Colonic mucosa (tissue), 4 donors: ENCODE data around the gene RNF213. TPM values are rescaled to one million over a fixed set of nuclear protein-coding genes. Genes with fewer than 3 reads are reported as not detected.

Experiments
- DNase-seq: peaks from one replicate; pipeline ENCODE4 v3.0.0-alpha.2; 2020
- H3K27ac ChIP-seq: fragments of 200-600 bp; one replicate; pipeline ENCODE4 v1.8.0; 2021
- H3K27me3 ChIP-seq: fragments of 200-600 bp; one replicate; pipeline ENCODE4 v1.8.0; 2021
- H3K36me3 ChIP-seq: fragments of 200-600 bp; one replicate; pipeline ENCODE4 v1.8.0; 2021
- H3K4me1 ChIP-seq: fragments of 200-600 bp; one replicate; pipeline ENCODE4 v1.8.0; 2021; ENCODE audit warnings: mild to moderate bottlenecking
- H3K4me3 ChIP-seq: fragments of 200-600 bp; one replicate; pipeline ENCODE4 v1.8.0; 2021
- H3K9ac ChIP-seq, 2 donors: one replicate each; pipeline ENCODE4 v1.7.0; 2013; ENCODE audit warnings: control low read depth in 2 of 2, low read depth in 2 of 2, low read length in 2 of 2
- H3K9me3 ChIP-seq: fragments of 200-600 bp; one replicate; pipeline ENCODE4 v1.8.0; 2021
- intact Hi-C: fragments of 100-400 bp; cut with DNase I; formaldehyde crosslinking; loops from one replicate; pipeline ENCODE4 v1.14.1; 2022
- total RNA-seq, 2 donors: library from RNA; stranded (reverse); fragmentation: NEBNext Ultra II Directional in 1 of 2; extraction: Animal tissue kit (Norgen Biotek cat#: 25700) in 1 of 2; gene quantifications; one replicate each; pipeline ENCODE4 v1.2.1, GENCODE V29; 2021
- TF ChIP-seq, protein P1 (sequence below): fragments of 200-600 bp; IDR thresholded peaks from one replicate; pipeline ENCODE4 v1.8.0; 2022; ENCODE audit warnings: antibody characterized with exemption, mild to moderate bottlenecking
- donor health status: healthy.
- donor health status: DM: no; HTN: no; CAD: no.
- donor health status: DM: no; HTN: no; CAD: no.

RNF213 gene
- total RNA-seq, 2 donors from 2014 or later = 80.8 to 101 TPM

DNA sequence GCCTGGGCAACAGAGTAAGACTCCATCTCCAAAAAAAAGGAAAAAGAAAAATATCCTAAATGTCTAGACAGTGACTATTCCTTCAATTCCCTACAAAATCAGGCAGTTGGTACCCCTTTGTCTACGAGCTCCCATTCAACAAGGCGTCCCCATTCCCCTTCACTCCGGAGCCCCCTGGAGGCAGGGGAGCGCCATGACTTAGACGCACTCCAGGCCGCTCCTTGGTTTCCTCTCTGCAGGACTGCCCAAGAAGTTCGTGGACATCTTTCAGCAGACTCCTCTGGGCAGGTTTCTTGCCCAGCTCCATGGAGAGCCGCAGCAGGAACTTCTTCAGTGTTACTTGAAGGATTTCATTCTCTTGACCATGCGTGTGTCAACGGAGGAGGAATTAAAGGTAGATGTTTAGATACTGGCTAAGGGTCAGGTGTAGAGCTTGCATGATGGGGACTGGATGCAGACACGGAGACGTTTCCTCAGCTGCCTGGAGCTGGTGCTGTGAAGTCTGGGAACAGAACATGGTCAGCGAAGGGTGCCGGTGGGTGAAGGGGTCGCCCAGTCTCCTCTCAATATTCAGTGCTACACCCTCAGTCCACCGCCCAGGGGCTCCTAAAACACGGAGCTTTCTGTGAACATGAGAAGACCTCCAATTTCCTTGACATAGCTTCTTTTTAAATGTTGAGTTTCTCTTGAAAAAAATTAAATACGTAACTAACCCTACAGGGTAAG lies 101.0 kb downstream of the RNF213 start:
- H3K4me3 ChIP-seq = no peak overlapping the region
- intact Hi-C loops = no loop called here
- no peaks in the 10 kb centered on the region for H3K27me3 ChIP-seq
- H3K4me1 ChIP-seq = no peaks in the 10 kb centered on the region
- DNase-seq = no peak
- no peak overlapping the region for H3K27ac ChIP-seq
- TF ChIP-seq, protein P1, sequence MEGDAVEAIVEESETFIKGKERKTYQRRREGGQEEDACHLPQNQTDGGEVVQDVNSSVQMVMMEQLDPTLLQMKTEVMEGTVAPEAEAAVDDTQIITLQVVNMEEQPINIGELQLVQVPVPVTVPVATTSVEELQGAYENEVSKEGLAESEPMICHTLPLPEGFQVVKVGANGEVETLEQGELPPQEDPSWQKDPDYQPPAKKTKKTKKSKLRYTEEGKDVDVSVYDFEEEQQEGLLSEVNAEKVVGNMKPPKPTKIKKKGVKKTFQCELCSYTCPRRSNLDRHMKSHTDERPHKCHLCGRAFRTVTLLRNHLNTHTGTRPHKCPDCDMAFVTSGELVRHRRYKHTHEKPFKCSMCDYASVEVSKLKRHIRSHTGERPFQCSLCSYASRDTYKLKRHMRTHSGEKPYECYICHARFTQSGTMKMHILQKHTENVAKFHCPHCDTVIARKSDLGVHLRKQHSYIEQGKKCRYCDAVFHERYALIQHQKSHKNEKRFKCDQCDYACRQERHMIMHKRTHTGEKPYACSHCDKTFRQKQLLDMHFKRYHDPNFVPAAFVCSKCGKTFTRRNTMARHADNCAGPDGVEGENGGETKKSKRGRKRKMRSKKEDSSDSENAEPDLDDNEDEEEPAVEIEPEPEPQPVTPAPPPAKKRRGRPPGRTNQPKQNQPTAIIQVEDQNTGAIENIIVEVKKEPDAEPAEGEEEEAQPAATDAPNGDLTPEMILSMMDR = no peak
- H3K36me3 ChIP-seq = peaks cover 54% of the 10 kb centered on the region
- no peaks in the 10 kb centered on the region for H3K9me3 ChIP-seq
- H3K9ac ChIP-seq = no peak overlapping the region

DNA sequence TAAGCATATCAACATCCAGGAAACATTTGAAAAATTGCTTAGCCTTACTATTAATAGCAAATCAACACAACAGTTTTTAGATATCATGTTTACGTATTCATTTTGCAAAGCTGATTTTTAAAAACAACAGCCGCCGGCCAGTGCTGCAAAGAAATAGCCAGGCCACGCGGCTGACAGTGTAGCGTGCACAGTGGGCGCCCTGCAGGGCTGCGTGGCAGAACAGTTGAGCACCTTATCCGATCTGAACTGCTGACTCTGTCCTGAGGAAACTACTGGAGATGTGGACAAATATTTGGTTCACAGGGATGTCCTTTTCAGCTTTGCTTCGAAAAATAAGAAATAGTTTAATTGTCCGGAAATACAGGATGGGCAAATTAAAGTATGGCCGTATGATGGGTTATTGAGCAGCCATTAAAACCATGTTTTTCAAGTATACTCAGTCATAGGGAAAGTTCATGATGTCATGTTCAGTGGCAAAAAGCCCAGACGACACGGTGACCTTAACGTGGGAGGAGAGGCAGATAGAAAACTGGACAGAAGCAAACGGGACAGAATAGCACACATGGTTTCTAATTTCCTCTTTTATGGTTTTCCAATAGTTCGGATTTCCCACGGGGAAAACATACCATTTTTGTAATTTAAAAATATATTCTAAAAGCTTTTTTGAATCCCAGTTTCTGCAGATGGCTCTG lies 101.9 kb downstream of the RNF213 start:
- peaks cover 48% of the 10 kb centered on the region for H3K36me3 ChIP-seq
- intact Hi-C loops = no loop called here
- TF ChIP-seq, protein P1 = no peak
- H3K9ac ChIP-seq = no peak overlapping the region
- DNase-seq = no peak
- no peaks in the 10 kb centered on the region for H3K9me3 ChIP-seq
- no peaks in the 10 kb centered on the region for H3K4me1 ChIP-seq
- no peaks in the 10 kb centered on the region for H3K27me3 ChIP-seq
- H3K4me3 ChIP-seq = no peak overlapping the region
- H3K27ac ChIP-seq = no peak overlapping the region

DNA sequence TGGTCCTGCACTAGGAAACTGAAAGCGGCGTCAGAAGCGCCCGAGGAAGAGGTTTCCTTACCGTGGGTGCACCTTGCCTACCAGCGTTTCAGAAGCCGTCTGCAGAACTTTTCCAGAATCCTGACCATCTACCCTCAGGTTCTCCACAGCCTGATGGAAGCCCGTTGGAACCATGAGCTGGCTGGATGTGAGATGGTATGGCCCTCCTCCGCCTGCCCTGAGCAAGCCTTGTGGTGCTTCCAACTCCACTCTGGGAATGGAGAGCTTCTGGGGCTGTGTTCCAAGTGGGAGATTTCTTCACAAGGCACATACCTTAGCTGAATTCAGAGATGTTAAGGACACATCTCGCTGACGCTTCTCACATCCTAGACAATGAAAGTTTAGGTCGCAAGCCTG lies 102.5 kb downstream of the RNF213 start:
- DNase-seq = no peak
- H3K27ac ChIP-seq = no peak overlapping the region

DNA sequence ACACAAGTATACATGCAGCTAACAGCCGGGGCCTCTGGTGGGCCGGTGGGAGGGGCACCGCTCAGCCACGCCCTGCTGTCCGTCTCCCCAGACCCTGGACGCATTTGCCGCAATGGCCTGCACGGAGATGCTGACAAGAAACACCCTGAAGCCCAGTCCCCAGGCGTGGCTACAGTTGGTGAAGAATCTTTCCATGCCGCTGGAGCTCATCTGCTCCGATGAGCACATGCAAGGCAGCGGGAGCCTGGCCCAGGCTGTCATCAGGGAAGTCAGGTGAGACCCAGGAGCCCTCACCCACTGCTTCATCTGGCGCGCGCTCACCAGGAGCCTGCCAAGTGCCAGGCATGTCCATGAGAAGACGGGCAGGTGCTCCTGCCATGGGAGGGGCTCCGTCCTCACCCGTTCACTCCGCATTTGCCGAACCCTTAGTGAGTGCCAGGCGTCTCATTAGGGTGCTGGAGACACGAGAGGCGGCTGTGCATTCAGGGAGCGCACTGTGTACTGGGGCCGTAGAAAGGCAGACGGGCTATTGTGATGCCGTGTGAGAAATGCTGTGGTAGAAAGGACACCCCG lies 103.0 kb downstream of the RNF213 start:
- no peak for DNase-seq
- Histone ChIP-seq H3K9me3 (no peaks in the 10 kb centered on the region), H3K4me3 (no peak overlapping the region), H3K27ac (no peak overlapping the region), H3K4me1 (no peaks in the 10 kb centered on the region), H3K27me3 (no peaks in the 10 kb centered on the region), H3K36me3 (peaks cover 53% of the 10 kb centered on the region), H3K9ac (no peak overlapping the region)
- intact Hi-C loops = no loop called here
- TF ChIP-seq, protein P1 = no peak

More for the DNA sequence above, 102.5 kb downstream of the RNF213 start:
- intact Hi-C loops = no loop called here
- Histone ChIP-seq H3K4me3 (no peak overlapping the region), H3K4me1 (no peaks in the 10 kb centered on the region), H3K9me3 (no peaks in the 10 kb centered on the region), H3K9ac (no peak overlapping the region), H3K27me3 (no peaks in the 10 kb centered on the region), H3K36me3 (peaks cover 53% of the 10 kb centered on the region)
- TF ChIP-seq, protein P1 = no peak

DNA sequence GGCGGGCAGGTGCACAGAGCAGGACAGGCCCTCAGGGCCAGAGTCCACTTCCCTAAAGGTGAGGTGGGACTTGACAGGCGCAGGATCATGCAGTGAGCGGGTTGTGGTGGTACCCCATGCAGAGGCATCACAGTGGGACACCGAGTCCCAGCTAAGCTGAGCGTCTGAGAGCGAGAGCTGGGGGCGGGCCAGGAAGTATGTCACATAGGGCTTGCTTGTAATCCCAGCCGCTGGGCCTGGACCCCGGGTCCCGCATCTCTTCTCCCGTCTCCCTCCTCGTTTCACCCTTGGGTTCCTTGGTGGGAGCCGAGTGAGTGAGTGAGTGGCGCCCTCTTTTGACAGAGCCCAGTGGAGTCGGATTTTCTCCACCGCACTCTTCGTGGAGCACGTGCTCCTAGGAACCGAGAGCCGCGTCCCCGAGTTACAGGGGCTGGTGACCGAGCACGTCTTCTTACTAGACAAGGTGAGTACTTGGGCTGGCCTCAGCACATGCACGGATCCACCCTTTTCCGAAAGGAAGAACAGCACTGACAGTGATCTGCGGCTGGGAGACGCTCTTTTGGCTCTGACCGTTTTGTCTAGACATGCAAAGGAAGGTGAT lies 103.5 kb downstream of the RNF213 start:
- intact Hi-C loops = no loop called here
- DNase-seq = no peak
- Histone ChIP-seq H3K4me1 (no peaks in the 10 kb centered on the region), H3K9me3 (no peaks in the 10 kb centered on the region), H3K4me3 (no peak overlapping the region), H3K27ac (no peak overlapping the region), H3K36me3 (peaks cover 57% of the 10 kb centered on the region), H3K27me3 (no peaks in the 10 kb centered on the region), H3K9ac (no peak overlapping the region)
- TF ChIP-seq, protein P1 = no peak
